ENCODE results near the gene RPL37.

GRCh38 chr5:40775846-40776657, 59.0 kb downstream of the RPL37 start:
- no peak for TF ChIP-seq CTCF (IDR thresholded peaks at IDR 0.05 in 2 of 3, conservative IDR thresholded peaks at IDR 0.05 in 1 of 3; ENCODE audit: insufficient read depth in 2 of 3, low read depth in 1 of 3, low read length in 3 of 3)
- TF ChIP-seq KAT7 (CRISPR knock-in tag; IDR thresholded peaks at IDR 0.05; ENCODE audit: borderline replicate concordance): no peak
- no peak for TF ChIP-seq CBFA2T2 (conservative IDR thresholded peaks at IDR 0.05)
- no peak for TF ChIP-seq NRF1 (conservative IDR thresholded peaks at IDR 0.05 in 1 of 2, IDR thresholded peaks at IDR 0.05 in 1 of 2)
- TF ChIP-seq, protein P1, sequence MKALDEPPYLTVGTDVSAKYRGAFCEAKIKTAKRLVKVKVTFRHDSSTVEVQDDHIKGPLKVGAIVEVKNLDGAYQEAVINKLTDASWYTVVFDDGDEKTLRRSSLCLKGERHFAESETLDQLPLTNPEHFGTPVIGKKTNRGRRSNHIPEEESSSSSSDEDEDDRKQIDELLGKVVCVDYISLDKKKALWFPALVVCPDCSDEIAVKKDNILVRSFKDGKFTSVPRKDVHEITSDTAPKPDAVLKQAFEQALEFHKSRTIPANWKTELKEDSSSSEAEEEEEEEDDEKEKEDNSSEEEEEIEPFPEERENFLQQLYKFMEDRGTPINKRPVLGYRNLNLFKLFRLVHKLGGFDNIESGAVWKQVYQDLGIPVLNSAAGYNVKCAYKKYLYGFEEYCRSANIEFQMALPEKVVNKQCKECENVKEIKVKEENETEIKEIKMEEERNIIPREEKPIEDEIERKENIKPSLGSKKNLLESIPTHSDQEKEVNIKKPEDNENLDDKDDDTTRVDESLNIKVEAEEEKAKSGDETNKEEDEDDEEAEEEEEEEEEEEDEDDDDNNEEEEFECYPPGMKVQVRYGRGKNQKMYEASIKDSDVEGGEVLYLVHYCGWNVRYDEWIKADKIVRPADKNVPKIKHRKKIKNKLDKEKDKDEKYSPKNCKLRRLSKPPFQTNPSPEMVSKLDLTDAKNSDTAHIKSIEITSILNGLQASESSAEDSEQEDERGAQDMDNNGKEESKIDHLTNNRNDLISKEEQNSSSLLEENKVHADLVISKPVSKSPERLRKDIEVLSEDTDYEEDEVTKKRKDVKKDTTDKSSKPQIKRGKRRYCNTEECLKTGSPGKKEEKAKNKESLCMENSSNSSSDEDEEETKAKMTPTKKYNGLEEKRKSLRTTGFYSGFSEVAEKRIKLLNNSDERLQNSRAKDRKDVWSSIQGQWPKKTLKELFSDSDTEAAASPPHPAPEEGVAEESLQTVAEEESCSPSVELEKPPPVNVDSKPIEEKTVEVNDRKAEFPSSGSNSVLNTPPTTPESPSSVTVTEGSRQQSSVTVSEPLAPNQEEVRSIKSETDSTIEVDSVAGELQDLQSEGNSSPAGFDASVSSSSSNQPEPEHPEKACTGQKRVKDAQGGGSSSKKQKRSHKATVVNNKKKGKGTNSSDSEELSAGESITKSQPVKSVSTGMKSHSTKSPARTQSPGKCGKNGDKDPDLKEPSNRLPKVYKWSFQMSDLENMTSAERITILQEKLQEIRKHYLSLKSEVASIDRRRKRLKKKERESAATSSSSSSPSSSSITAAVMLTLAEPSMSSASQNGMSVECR (CRISPR knock-in tag; IDR thresholded peaks at IDR 0.05): no peak
- TF ChIP-seq TEAD4 (IDR thresholded peaks at IDR 0.05; ENCODE audit: low read length): no peak
- TF ChIP-seq TEAD4 (CRISPR knock-in tag; IDR thresholded peaks at IDR 0.05; ENCODE audit: borderline replicate concordance): no peak
- TF ChIP-seq KLF1 (tag; IDR thresholded peaks at IDR 0.05): no peak
- TF ChIP-seq CREM (IDR thresholded peaks at IDR 0.05; ENCODE audit: low read depth): no peak
- TF ChIP-seq ZNF224 (CRISPR knock-in tag; IDR thresholded peaks at IDR 0.05): no peak
- no peak for TF ChIP-seq TAF1 (IDR thresholded peaks at IDR 0.05; ENCODE audit: control insufficient read depth, extremely low read depth, insufficient read depth, low read length, severe bottlenecking)
- TF ChIP-seq CHD4 (IDR thresholded peaks at IDR 0.05; ENCODE audit: insufficient read depth, insufficient replicate concordance, low read depth, low read length, poor library complexity, severe bottlenecking): no peak
